Thyroid gland (tissue), 4 donors: Measurements from ENCODE around the gene PRODH.

ENCODE experiments used
- POLR2A ChIP-seq, 2 donors: fragments of 450-650 bp; IDR thresholded peaks; one replicate each; pipeline ENCODE4 v1.6.1; 2017; ENCODE audit warnings: antibody characterized with exemption in 2 of 2, mild to moderate bottlenecking in 2 of 2, moderate library complexity in 1 of 2
- TF ChIP-seq, protein P1 (sequence below), 6 experiments: fragments of 200-600 bp in 3 of 6; fragments of 450-650 bp in 3 of 6; sonication (generic) in 3 of 6; IDR thresholded peaks; one replicate each; pipeline ENCODE4 v1.5.1; 2016 to 2019; ENCODE audit warnings: antibody characterized with exemption in 6 of 6, mild to moderate bottlenecking in 2 of 6, inconsistent platforms in 1 of 6, moderate library complexity in 1 of 6

DNA sequence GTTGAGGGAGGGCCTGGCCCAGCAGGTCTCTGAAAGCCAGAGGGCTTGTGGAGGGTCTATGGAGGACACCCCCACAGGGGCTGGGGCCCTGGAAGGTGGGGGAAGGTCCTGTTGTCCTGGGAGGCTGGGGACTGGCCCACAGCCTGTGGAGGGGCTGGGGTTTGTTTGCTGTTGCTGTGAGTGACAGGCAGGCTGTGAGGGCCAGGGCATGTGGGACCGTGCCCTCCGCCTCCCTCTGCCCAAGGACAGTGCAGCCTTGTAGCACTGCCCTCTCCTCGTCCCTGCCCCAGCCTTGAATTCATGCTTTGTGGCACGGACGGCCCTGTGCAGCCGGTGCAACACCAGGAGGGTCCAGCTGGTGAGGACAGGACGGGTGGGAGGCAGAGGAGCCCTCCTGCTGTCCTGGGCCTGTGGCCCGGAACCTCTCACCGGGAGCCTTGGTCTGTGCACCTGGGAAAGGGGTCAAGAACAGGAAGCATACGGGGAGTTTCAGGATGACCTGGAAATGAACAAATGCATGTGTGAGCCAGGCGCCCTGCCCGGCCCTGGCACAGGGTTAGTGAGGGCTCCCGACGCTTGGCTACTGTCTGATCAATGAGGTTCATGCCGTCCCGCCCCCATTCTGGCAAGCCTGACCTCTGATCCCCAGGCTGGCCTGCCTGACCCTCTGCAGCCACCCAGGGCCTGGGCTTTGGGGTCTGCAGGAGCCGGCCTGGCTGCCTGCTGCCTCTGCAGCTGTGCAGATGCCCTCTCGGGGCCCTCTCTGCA, 37.4 kb upstream of the PRODH start:
- TF ChIP-seq, protein P1, sequence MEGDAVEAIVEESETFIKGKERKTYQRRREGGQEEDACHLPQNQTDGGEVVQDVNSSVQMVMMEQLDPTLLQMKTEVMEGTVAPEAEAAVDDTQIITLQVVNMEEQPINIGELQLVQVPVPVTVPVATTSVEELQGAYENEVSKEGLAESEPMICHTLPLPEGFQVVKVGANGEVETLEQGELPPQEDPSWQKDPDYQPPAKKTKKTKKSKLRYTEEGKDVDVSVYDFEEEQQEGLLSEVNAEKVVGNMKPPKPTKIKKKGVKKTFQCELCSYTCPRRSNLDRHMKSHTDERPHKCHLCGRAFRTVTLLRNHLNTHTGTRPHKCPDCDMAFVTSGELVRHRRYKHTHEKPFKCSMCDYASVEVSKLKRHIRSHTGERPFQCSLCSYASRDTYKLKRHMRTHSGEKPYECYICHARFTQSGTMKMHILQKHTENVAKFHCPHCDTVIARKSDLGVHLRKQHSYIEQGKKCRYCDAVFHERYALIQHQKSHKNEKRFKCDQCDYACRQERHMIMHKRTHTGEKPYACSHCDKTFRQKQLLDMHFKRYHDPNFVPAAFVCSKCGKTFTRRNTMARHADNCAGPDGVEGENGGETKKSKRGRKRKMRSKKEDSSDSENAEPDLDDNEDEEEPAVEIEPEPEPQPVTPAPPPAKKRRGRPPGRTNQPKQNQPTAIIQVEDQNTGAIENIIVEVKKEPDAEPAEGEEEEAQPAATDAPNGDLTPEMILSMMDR (IDR thresholded peaks at IDR 0.05): no peak
- no peak for TF ChIP-seq POLR2A (IDR thresholded peaks at IDR 0.05)
